HCT116 (cell line): ENCODE results near the gene TMEM198.

Experiments
- ATF3 ChIP-seq: IDR thresholded peaks from 2 replicates; pipeline ENCODE4 v1.6.1; 2012
- CTCF ChIP-seq, 3 experiments: fragments of 200-600 bp in 1 of 3; sonication (generic) in 1 of 3; IDR thresholded peaks in 2 of 3; conservative IDR thresholded peaks in 1 of 3; 2 replicates each; pipeline ENCODE4 v1.5.1; 2012 to 2017; ENCODE audit warnings: low read depth in 2 of 3, low read length in 2 of 3, antibody characterized with exemption in 1 of 3, borderline replicate concordance in 1 of 3, control low read depth in 1 of 3, mild to moderate bottlenecking in 1 of 3, mixed read lengths in 1 of 3, mixed run types in 1 of 3, moderate library complexity in 1 of 3; ENCODE audit not compliant: insufficient read depth in 1 of 3
- ELF1 ChIP-seq: IDR thresholded peaks from 2 replicates; pipeline ENCODE4 v1.6.1; 2012; ENCODE audit warnings: low read depth, borderline replicate concordance
- EZH2 ChIP-seq: fragments of 200-600 bp; sonication (generic); IDR thresholded peaks from 2 replicates; pipeline ENCODE4 v1.6.1; 2017; ENCODE audit warnings: antibody characterized with exemption, mixed run types
- SIN3A ChIP-seq: IDR thresholded peaks from 2 replicates; pipeline ENCODE4 v1.6.1; 2012; ENCODE audit warnings: low read depth
- ZFX ChIP-seq: fragments of 450-650 bp; IDR thresholded peaks from 2 replicates; pipeline ENCODE4 v1.6.1; 2017
- ZNF274 ChIP-seq: fragments of 200-500 bp; sonication (Bioruptor generic); IDR thresholded peaks from 2 replicates; pipeline ENCODE4 v1.6.1; 2014; ENCODE audit warnings: mild to moderate bottlenecking, low read depth, low read length, inconsistent platforms

GRCh38 chr2:219502618-219503017, 41.2 kb upstream of the TMEM198 start:
- TF ChIP-seq ELF1 (no peak), CTCF (IDR thresholded peaks at IDR 0.05 in 2 of 3, conservative IDR thresholded peaks at IDR 0.05 in 1 of 3; ENCODE audit: borderline replicate concordance in 1 of 3, insufficient read depth in 1 of 3, low read depth in 2 of 3, low read length in 2 of 3) (no peak), EZH2 (no peak), ZNF274 (no peak), ZFX (no peak), SIN3A (no peak), ATF3 (no peak)
